ENCODE data around the gene SLC25A34.

Gene SLC25A34

GRCh38 chr1:15755021-15755645, 19.1 kb downstream of the SLC25A34 start:
- no peak for DNase-seq

- DNase-seq = no peak
Measured at GRCh38 chr1:15755646-15756040, 19.6 kb downstream of the SLC25A34 start.

- DNase-seq = no peak
Measured at GRCh38 chr1:15756143-15757015, 20.3 kb downstream of the SLC25A34 start.

- DNase-seq = no peak
Measured at GRCh38 chr1:15757016-15757543, 21.0 kb downstream of the SLC25A34 start.

- DNase-seq = no peak
Measured at GRCh38 chr1:15757575-15758342, 21.7 kb downstream of the SLC25A34 start.

GRCh38 chr1:15758343-15758931, 22.4 kb downstream of the SLC25A34 start, which contains the start of gene FBLIM1:
FBLIM1 (plus strand) TSS chr1:15758795; CDS start chr1:15764984, 6,189 bp downstream.
- no peak for DNase-seq

GRCh38 chr1:15758953-15759661, 23.0 kb downstream of the SLC25A34 start:
- DNase-seq = peak in 1 of 2 experiments; percentile 22

- DNase-seq = no peak
Measured at GRCh38 chr1:15760520-15761211, 24.6 kb downstream of the SLC25A34 start.

- no peak for DNase-seq
Measured at GRCh38 chr1:15761366-15762128, 25.5 kb downstream of the SLC25A34 start.

- no peak for DNase-seq
Measured at GRCh38 chr1:15762546-15762945, 26.5 kb downstream of the SLC25A34 start.

- no peak for DNase-seq
Measured at GRCh38 chr1:15764269-15764764, 28.3 kb downstream of the SLC25A34 start.

GRCh38 chr1:15764890-15765289, 28.8 kb downstream of the SLC25A34 start:
- DNase-seq = no peak

- DNase-seq = no peak
Measured at GRCh38 chr1:15765495-15766194, 29.6 kb downstream of the SLC25A34 start.

GRCh38 chr1:15767941-15768340, 31.9 kb downstream of the SLC25A34 start:
- no peak for DNase-seq

- DNase-seq = no peak
Measured at GRCh38 chr1:15768388-15768787, 32.3 kb downstream of the SLC25A34 start.

- DNase-seq = no peak
Measured at GRCh38 chr1:15770313-15770962, 34.4 kb downstream of the SLC25A34 start.

- DNase-seq = no peak
Measured at GRCh38 chr1:15771836-15772515, 35.9 kb downstream of the SLC25A34 start.

GRCh38 chr1:15775706-15776105, 39.6 kb downstream of the SLC25A34 start:
- DNase-seq = no peak

Measured in activated T-cell treated with anti-CD3 and anti-CD28 coated beads, Interleukin-2, amount 50 U/mL, for 48 hours (primary cell).